HG03378 (cell line): ENCODE measurements around the gene MYORG.

Experiments
- ATAC-seq: cut with Tn5 transposase; IDR thresholded peaks from one replicate; pipeline ENCODE4 v1.9.1; 2021; ENCODE audit warnings: mild to moderate bottlenecking, moderate library complexity; ENCODE audit not compliant: unreplicated experiment

Gene MYORG

DNA sequence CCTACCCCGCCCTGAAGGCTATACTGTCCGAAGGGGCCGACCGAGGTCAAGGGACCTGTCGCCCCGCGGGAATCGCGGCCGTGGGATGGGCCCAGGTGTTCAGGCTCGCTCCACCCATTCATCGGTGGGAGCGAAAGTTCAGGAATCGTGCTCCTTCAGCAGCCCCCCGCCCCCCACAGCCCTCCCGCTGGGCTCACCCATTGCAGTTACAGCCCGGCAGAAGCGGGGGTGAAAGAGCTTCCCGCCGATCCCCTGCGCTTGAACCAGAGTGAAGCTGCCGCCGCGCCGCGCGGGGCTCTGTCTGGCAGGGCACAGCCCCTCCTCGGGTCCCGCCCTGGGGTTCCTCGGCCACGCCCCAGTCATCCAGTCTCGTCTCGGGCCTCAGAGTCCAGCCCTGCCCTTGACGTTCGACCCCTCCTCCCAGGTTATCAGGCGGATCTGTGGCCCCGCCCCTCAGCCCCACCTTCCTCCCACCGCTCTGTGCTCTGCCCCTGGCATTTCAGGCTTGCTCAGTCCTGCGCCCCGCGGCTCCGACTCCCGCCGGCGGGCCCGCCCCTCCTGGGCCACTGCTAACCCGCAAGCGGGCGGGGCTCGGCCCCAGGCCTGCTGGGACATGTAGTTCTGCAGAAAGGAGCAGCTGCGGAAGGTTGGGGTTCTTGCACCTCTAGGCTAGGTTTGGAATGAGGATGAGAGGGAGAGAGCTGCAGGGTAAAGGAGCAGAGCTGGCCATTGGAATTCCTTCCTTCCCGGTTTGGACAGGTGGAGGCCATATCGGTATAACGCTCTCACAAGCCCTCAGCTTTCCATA is at the start of gene MYORG:
Gene MYORG, minus strand, starts transcription at position 303 of the 808 bp plus-strand sequence. CDS start 3,955 bp downstream, outside the sequence.
- ATAC-seq, result peak; percentile 79

DNA sequence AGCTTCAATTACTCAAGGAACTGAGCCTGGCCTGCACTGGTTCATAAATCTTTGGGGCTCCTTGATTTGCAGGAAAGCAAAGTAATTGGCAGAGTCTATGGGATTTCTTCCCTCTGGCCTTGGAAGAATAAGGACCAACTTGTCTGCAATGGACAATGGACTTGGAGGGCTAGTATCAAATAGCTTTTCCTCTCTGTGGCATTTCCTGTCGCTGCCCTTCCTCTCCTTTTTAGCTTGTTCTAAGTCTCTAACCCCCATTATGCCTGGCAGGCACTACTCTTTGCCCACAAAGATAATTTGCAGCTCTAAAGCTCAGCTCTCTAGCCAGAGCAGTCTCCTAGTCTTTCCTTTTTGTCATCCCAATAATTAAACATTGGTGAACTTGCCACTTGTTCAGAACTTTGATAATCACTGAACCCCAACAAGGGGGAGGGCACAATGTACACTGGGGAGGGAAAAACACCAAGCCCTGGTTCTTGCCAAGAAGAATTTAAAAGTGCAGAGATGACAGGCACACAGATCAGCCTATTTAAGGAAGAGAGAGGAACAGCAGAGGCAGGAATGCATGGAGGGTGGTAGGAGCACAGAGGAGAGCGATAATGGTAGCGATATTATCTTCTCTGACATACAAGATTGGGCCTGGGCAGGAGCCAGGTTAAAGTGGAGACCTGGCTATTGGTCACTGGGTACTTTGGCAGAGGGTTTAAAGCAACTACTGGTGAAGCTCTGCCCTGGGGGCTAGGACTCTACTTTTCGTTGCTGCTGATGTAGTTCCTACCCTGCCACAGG is 43.2 kb upstream of the MYORG start:
- no peak for ATAC-seq

DNA sequence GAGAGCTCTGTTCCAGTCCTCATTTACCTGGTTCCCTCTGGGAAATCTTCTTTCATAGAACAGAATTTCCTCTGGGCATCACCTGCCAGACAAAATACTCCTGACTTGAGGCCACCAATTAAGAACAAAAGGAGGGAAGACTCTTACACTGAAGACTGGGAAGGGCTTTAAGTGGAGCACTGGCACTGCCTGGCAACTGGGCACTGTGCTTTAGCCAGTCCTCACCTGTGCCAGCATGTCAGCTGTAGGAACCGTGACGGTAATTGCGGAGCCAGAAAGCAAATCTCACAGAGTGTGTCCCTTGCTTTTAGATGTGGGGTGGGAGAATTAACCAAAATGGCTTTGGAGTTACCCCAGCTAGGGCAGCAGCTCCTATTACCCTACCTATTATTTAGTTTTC is 41.0 kb upstream of the MYORG start:
- ATAC-seq, result no peak

DNA sequence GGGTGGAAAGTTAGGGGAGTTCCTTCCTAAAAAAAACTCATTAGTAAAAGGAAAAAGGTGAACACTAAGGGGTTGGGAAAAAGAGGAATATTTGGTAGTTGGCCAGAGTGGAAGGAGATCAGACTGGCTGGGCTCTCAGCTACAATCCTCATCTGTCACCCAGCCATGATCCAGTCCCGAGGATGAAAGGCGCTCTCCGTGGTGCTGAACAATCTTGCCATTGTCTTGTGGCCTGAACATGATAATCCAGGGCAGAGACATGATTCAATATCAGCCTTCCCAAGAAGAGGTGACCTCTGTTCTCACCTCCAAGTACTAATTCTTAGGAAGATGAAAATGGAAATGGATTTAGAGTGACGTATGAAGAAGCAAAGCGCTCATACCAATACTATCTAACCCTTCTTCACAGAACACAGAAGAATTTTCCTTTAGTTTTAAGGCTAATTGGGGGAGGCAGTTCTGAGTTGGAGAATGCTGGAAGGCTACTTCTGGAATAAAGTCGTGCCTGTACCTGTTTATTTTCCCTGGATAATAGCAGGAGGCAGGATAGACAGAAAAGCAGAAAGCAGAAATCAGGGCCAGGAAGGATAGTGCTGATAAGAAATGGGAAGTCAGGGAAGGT is 36.6 kb upstream of the MYORG start:
- no peak for ATAC-seq

DNA sequence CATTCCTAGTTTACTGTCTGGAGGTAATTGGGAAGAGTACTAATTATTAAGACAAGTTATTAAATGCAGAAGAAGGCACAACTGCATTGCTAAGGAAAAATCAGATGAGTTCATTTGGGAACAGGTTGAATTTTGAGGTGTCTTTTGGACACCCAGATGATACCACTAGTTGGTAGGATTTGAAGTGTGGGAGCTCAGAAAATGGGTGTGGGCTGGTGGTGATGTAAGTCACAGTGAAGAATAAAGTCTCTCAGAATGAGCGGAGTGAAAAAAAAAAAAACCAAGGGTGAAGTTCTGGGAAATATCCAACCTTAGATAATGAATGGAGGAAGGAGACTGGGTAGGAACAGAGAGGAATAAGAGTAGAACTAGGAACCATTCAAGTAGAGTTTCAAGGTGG is 35.6 kb upstream of the MYORG start:
- no peak for ATAC-seq

DNA sequence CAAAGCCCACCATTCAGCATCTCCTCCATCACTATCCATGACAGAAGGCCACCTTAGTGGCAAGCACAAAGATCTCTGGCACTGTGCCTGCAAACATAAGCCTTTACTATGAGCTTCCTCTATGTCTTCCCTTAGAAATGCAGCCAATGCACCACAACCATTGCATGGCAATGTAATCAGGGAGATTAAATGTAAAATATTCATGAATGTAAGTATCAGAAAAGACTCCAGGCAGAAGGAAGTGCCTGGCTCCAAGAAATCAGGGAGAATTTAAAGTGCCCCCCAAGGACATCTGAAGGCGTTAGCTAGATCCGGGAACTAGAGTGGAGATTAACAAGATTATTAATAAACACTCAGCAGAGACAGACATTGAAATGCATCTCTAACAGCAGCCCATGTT is 32.5 kb upstream of the MYORG start:
- no peak for ATAC-seq

DNA sequence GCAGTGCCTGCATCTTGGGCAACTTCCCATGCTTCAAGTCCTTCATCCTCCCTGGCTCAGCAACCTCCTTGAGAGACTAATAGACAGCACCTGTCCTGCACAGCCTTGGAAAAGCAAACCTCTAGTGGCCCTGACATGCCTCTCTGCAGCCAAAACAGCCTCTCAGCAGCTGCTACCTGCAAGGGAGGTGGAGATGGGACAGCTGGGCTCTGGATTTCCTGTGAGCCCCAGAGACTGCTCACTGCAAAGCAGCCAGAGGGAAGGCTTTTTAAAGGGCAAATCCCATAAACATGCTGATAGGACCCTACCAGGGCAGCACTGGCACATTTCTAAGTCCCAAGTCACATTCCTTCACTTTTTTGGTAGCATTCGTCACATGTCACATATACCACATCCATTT is 31.5 kb upstream of the MYORG start:
- no peak for ATAC-seq

DNA sequence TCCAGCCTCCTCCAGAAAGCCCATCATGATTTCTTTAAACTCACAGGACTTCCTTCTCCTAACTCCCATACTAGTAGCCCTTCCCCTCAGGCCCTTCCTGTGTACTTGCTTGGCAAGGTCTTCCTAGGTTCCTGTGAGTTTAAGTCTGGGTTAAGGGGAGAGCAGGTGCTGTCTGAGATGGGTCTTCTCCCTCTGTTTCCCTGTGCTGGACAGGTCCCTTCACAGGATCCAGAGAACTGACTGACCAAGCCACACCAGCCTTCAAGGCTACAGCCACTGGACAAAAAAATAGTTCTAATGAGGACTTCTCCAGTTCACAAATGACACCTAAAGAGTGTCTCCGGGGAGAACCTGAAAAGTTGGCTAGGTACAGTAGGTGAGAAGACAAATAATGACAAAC is 29.5 kb upstream of the MYORG start:
- ATAC-seq, result no peak

DNA sequence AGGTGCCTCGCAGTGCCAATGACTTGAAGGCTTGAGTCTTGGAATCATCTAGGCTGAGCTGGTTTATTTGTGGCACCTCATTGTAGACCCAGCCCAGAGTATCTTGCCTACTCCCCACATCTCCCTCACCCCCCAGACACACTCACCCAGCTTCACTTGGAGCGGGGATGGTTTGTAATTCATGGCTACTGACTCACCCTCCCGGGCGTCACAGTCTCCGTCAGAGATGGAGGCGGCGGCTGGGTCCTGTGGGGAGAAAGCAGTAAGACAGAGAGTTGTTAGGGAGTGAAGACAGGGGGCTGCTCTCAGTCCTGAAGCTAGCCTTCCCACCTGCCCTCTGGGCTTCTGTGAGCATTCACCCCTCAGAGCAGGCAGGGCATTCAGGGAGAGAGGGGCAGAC is 29.0 kb upstream of the MYORG start:
- ATAC-seq, result no peak

DNA sequence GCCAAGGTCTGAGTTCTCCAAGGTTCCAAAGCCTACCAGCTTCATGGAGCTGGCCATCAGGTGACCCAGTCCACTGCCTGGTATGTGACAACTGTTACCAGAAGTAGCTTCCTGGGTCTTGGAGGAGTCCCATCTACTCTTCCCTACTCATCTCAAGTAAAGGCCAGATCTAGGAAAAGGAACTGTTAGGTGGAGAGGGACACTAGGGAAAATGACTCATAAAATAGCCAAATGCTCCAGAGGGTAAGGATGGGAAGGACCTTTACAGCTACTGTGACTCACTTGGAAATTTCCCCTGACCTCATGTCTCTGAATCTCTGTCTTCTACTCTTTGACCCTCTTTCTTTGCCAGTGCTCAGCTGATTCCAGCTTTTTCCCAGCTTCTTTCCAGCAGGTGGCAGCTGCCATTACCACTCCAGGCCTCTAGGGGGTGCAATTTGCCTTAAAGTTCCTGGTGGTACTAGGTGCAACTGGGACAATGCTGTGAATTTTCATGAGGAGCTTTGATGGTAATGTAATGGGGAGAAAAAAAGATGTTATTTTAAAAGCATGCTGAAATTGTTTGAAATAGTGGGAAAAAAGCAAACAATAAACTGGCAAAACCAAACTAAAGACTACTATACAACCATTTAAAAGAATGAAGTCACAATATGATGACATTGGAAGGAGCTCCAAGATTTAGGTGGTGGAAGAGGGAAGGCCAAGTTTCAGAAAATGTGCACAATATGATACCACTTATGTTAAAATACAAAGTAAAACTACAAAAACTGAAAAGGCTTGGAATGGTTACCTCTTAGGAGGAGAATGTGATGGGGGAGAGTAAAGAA is 27.1 kb upstream of the MYORG start:
- ATAC-seq, result no peak

DNA sequence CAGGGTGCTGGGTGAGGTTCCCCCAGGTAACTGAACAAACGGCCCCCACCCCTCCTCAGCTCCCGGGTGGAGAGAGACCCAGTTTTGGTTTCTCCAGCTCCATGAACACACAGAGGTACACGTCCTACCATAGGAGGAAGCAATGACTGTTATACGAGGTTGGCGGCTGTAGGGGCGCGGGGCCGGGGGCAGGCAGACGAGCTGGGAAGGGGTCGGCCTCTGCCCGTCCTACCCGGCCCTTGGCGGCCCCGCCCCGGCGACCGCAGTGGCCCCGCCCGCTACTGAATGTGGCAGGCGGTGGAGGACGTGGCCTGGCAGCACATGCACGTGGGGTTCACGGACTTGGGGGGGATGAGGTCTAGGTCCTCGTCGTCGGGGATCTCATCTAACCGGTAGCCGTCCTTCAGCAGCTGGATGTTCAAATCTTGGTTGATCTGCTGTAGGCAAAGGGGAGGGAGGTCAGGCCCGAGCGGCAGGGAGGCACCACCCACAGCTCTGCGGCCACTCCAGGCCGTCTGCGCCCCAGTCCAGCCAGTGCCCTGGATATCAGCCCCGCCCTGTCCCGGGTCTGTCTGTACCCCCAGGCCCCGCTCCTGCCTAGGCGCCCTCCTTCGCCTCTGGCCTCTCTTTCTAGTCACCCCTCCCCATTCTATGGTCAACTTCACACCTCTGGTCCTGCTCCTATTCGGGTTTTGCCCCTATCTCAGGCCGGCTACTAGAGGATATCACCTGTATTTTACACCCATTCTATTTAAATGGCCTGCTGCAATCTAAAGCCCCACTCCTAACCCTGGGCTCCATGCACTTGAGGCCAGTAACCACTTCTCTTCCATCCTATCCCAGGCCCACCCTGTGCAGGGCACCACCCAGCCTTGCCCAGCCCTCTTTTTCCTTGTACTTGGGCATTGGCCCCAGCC is 24.2 kb upstream of the MYORG start:
- no peak for ATAC-seq

DNA sequence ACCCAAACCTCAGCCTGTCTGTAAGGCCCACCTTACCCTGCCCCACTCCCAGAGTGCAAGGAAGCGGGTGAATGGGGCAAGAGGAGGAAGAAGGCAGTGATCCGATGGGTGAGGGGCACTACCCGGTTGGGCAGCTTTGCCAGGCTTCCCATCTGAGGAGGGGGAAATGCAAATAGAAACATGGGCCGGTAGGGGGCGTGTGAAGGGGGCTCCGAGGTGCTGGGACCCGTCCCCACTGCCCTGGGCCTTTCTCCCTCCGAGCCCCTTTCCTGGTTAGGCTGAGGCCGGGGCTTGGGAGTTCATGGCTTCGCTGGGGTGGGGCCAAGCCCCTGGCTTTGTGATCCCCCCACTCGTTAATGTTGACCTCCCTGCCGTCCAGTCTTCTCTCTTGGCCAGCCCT is 23.6 kb upstream of the MYORG start:
- no peak for ATAC-seq

DNA sequence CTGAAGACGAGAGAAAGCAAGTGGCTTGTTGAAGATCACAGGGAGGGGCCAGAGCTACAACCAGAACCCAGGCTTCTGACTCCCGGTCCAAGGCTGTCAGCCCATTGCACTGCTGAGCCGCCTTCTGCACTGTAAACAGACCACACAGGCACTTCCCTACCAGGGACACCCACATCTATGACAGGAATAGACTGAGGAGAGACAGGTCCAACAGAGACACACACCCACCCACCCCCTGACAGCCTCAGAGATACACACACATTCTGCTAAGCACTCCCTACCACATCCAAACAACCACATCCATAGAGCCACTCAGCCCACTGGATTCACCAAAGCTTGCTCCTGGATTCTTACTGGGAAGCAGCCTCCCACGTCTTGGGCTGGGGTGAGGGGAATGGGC is 23.0 kb upstream of the MYORG start:
- ATAC-seq, result no peak

DNA sequence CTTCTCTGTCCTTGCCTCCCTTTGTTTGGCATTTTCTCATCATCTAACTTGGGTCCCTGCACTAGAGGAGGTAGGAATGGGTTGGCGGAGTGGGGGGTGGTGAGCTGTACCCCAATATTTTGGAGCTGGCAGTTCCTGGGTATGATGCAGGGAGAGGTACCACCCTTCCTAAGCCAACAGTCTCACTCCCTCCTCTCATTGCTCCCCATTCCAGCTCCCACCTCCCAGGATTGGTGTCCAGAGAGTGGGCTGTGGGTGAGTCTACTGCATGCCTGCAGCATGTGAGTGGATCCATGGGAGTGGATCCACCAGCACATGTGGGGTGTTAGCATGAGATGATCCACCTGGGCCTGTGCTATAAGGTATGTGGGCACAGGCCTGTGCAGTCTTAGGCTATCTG is 22.2 kb upstream of the MYORG start:
- ATAC-seq, result no peak

DNA sequence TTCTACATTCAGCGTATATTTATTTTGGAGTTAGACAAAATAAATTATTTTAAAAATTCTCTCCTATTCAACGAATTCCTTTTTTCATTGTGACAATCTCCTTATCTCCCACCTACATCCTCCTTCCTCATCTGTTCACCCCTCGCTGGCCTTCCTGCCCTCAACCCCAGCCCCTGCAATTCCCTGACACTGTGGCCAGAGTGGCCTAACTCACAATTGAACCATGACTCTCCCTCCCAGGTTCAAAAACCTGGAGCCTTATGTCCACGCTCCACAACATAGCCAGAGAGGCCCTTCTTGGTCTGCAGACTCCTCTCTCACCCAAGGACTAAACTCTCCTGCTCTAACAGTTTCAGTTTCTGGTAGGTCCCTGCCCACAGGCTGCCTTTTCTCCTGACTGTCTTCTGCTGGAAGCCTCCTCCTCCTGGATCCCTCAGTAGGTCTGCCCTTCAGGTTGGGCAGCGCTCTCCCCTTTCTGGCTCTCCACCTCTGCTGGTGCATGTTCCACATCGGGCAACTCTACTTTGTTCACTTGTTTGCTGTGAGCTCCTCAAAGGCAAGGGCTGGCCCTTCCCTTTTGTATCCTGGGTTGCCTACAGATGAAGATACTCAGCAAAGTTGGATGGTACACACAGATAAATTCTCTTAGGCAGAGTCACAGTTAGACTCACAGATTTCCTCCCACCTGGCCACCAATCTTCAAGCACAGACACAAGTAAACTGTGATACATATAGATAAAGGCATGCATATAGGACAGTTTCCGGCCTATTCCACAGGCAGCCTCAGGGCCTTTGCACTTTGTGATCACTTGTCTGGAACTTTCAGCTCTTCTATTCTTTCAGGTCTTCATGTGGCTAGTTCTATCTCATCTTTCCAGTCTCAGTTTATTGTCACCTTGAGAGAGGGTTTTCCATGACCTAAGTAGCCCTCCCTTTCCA is 19.8 kb upstream of the MYORG start:
- no peak for ATAC-seq

DNA sequence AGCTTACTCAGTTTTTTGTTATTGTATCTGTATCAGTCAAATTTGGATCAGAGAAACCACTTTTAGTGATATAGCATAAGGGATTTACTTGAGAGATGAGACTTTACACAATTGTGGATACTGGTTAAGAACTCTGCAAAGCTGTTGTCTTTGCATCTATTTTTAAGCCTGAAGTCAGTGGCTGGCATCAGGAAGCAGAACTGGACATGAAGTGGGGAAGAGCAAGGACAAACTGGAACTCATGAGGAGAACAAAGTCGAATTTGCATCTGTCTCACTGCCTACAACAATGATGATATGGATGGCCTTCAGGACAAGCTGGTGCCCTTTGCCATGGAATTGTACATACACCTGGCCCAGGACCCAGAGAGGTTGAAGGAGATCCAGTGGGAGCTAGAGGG is 15.8 kb upstream of the MYORG start:
- ATAC-seq, result no peak

DNA sequence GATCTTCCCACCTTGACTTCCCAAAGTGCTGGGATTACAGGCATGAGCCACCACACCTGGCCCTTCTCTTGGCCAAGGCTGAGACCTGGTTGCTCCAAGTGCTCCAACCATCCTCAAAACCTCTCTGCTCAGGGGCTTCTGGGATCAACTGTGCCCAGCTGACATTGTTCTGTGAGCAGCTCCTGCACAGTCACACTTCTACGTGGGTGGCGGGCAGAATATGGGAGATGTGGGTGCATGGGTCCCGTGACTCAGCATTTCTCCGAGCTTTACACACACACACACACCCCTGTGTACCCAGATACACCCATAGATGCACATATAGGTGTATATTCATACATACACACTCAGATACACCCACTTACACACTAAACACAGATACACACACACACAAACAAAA is 10.5 kb upstream of the MYORG start:
- no peak for ATAC-seq

DNA sequence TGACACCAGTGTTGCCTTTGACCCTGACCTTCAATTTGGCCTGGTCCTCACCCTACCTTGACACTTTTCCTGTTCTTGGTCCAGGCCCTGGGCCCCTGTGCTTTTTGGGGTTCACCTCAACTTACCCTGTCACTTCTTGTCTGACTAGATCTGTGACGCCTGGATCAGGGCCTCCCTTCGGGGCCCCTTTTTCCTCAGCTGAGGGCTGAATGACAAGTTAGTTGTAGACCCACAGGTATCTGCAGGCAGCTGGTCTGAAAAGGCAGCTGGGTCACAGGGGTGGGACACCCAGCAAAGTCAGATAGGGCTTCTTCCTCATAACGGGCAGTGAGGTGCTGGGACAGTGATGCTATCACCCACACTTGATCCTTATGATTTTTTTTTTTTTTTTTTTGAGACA is 10.0 kb upstream of the MYORG start:
- no peak for ATAC-seq
